HG02885 (cell line): ENCODE measurements around the gene NPEPL1.
"Not testable (repeated sequence)": the region's sequence is repeated elsewhere in the genome, so short reads cannot be mapped to it uniquely, and the experiment has no call there.

Experiments
- ATAC-seq: cut with Tn5 transposase; IDR thresholded peaks from one replicate; pipeline ENCODE4 v1.9.1; 2021; ENCODE audit warnings: mild to moderate bottlenecking; ENCODE audit not compliant: unreplicated experiment, poor library complexity

Gene NPEPL1

GRCh38 chr20:58754584-58754983, 62.0 kb downstream of the NPEPL1 start:
- no peak for ATAC-seq

DNA sequence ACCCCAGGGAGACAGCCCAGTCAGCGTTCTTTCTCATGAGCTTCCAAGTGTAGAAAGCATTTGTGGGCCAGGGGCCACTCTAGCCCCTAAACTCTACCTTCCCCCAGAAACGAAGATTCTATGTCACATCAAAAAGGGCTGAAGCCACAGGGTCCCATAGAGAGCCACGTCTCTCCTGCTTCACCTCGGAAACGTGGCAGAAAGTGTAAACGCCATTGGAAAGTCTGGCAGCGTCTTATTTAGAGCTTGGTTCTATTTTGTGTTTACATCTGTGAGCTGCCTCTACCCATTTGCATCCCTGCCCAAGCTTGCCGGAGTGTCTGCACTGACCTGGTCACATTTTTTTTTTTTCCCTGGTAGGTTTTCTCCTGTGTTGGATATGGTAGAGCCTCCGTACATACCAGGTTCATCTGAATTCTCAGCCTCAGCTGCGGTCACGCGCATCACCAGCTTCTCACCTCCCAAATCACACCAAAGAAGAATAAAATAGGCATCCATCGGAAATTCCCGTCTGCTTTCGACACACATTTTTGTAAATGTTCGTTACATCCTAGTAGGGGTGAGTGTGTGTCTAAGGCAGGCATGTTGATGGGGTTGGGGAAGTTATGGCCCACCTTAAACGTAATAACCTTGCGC, 62.6 kb downstream of the NPEPL1 start:
- no peak for ATAC-seq

DNA sequence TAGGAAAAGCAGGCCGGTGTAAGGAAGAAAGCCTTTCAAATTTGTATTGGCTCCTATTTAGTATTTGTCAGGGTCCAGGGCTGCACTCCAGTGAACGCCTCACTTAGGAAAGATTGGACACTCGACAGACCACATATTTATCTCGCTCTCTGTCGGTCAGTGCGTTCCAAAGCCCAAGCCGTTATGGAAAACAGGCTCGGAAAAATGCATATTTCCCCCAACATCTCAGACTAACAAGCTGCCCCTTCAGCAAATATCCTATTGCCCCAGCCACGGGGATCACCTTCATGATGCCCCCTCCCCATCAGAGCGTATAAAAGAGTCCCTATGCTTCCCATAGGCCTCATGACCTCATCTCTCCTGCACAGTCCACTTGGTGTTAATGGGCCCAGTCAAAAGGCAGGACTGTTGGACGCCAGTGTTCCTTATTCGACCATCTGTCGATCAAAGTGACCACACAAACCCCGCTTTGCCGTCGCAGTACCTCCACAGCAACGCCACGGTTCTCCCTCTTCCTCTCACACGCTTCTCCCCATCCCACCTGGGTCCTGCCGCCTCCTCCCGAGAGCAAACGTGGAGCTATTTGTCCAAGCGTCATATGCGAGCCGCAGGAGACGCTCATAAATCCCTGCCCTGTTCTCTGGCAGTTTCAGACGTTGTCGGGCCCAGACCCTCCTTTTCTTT, 63.3 kb downstream of the NPEPL1 start:
- ATAC-seq: no peak

- no peak for ATAC-seq
Observed at GRCh38 chr20:58756450-58756775, 63.8 kb downstream of the NPEPL1 start.

- not testable (repeated sequence) for ATAC-seq
Observed at GRCh38 chr20:58757647-58758046, 65.0 kb downstream of the NPEPL1 start.

DNA sequence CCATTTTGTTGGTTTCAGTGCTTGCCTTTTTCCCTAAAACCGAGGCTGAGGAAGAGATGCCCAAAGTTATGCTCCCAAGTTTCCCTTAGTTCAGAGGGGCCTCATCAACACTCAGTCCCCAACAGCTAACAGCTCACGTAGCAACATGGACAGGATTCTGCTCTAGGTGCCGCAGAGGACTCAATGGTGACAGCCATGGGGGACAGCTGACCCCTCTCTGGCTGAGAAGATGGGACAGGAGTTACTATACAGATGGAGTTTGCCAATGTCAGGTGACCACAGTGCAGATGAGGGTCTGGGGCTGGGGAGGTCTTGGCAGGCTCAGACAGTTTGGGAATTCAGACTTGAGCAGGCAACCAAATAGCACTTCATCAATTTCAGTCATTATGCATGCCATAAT, 67.3 kb downstream of the NPEPL1 start:
- ATAC-seq: no peak

GRCh38 chr20:58760856-58761255, 68.3 kb downstream of the NPEPL1 start:
- no peak for ATAC-seq

DNA sequence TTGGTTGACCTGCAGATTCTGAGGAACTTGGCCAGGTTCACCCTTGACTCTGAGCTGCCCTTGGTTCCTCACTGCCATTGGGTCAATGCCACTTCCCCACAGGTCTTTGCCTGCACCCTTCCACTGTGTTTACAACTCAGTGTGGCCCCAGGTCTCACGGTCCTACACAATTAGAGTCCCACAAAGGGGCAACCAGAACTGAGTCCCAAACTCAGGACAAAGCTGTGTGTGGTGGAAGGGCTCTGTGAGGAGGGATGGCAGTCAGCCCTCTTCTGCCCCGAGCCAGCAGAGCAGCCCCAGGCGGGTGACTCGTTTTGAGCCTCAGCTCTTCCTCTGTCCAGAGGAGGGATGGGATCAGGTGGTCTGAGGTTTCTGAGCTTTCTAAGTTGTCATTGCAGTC, 69.5 kb downstream of the NPEPL1 start:
- no peak for ATAC-seq

- no peak for ATAC-seq
Observed at GRCh38 chr20:58763076-58763475, 70.5 kb downstream of the NPEPL1 start.
